ENCODE measurements around the gene DCHS1.
A peak's percentile ranks its signal among the peaks of the same experiment; 100 is the strongest.

The DCHS1 gene

GRCh38 chr11:6612213-6613041, 43.2 kb downstream of the DCHS1 start, which contains the start of gene TAF10:
TSS of gene TAF10 (minus strand) at chr11:6612216. CDS start at chr11:6612189, 27 bp downstream.
- peak; percentile 93 to 94 for DNase-seq (ENCODE audit: low read depth in 2 of 2)

GRCh38 chr11:6611963-6612212, 43.7 kb downstream of the DCHS1 start:
- no peak for DNase-seq (ENCODE audit: low read depth in 2 of 2)

GRCh38 chr11:6611092-6611962, 44.3 kb downstream of the DCHS1 start:
- peak in 1 of 2 donors; percentile 39 for DNase-seq (ENCODE audit: low read depth in 2 of 2)

- DNase-seq (ENCODE audit: low read depth in 2 of 2) = no peak
Observed at GRCh38 chr11:6610591-6610990, 45.0 kb downstream of the DCHS1 start.

GRCh38 chr11:6609502-6610015, 46.0 kb downstream of the DCHS1 start:
- DNase-seq (ENCODE audit: low read depth in 2 of 2) = no peak

- no peak for DNase-seq (ENCODE audit: low read depth in 2 of 2)
Observed at GRCh38 chr11:6608726-6609501, 46.7 kb downstream of the DCHS1 start.

- no peak for DNase-seq (ENCODE audit: low read depth in 2 of 2)
Observed at GRCh38 chr11:6608011-6608410, 47.6 kb downstream of the DCHS1 start.

GRCh38 chr11:6607190-6607795, 48.3 kb downstream of the DCHS1 start:
- DNase-seq (ENCODE audit: low read depth in 2 of 2) = no peak

GRCh38 chr11:6606471-6607189, 49.0 kb downstream of the DCHS1 start:
- DNase-seq (ENCODE audit: low read depth in 2 of 2) = no peak

GRCh38 chr11:6604790-6605189, 50.8 kb downstream of the DCHS1 start:
- no peak for DNase-seq (ENCODE audit: low read depth in 2 of 2)

- DNase-seq (ENCODE audit: low read depth in 2 of 2) = peak in 1 of 2 donors; percentile 36
Observed at GRCh38 chr11:6604081-6604626, 51.5 kb downstream of the DCHS1 start.

GRCh38 chr11:6603287-6604080, 52.1 kb downstream of the DCHS1 start, which contains the start of the genes ILK and RRP8:
TSS of gene ILK (plus strand) at chr11:6603774. CDS start at chr11:6604272, 498 bp downstream.
TSS of gene RRP8 (minus strand) at chr11:6603616. CDS start at chr11:6603502, 114 bp downstream.
- peak; percentile 71 to 78 for DNase-seq (ENCODE audit: low read depth in 2 of 2)

GRCh38 chr11:6602096-6602940, 53.3 kb downstream of the DCHS1 start:
- no peak for DNase-seq (ENCODE audit: low read depth in 2 of 2)

GRCh38 chr11:6601041-6601461, 54.6 kb downstream of the DCHS1 start:
- no peak for DNase-seq (ENCODE audit: low read depth in 2 of 2)

GRCh38 chr11:6599881-6600390, 55.7 kb downstream of the DCHS1 start:
- DNase-seq (ENCODE audit: low read depth in 2 of 2) = no peak

- no peak for DNase-seq (ENCODE audit: low read depth in 2 of 2)
Observed at GRCh38 chr11:6599449-6599848, 56.2 kb downstream of the DCHS1 start.

GRCh38 chr11:6598555-6598954, 57.1 kb downstream of the DCHS1 start:
- DNase-seq (ENCODE audit: low read depth in 2 of 2) = no peak

GRCh38 chr11:6596239-6596877, 59.3 kb downstream of the DCHS1 start:
- no peak for DNase-seq (ENCODE audit: low read depth in 2 of 2)
